GM19193 (cell line): ENCODE results near the gene PLEKHA4.

ENCODE experiments used
- POLR2A ChIP-seq: IDR thresholded peaks from 4 replicates; pipeline ENCODE4 v1.6.1; 2011; ENCODE audit not compliant: insufficient read depth, insufficient read length; ENCODE audit errors: extremely low read depth

The PLEKHA4 gene

DNA sequence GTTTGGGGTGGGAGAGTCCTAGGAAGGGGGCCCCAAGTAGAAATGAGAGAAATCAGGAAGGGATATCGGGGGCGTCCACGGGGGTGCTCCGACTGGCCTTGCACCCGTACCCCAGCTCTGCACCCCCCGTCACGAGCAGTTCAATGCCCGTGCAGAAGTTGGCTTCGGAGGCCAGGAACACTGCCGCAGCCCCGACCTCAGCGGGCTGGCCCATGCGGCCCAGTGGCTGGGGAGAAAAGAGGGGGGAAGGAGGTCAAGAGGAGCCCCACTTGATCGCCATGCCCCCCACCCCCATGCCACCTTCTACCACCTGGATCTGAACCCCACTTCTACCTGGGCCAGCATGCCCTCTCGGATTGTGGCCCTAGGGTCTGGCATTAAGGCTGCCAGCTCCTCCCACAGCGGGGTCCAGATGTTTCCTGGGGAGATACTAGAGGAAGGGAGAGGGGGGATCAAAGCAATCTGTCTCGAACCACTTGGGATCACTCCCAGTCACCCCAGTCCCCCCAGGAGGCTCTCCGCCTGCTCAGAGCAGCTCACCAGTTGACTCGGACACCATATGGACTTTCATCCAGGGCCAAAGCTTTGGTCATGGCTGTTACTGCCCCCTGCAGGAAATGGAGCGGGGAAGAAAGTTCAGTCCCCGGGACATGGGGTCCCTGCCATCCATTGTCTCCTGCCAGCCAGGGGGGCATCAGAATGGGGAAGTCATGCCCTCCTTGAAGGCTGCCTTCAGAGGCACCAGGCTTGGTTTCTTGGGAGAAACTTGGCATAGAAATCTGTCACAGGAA lies 55.1 kb downstream of the PLEKHA4 start:
- TF ChIP-seq POLR2A: no peak

DNA sequence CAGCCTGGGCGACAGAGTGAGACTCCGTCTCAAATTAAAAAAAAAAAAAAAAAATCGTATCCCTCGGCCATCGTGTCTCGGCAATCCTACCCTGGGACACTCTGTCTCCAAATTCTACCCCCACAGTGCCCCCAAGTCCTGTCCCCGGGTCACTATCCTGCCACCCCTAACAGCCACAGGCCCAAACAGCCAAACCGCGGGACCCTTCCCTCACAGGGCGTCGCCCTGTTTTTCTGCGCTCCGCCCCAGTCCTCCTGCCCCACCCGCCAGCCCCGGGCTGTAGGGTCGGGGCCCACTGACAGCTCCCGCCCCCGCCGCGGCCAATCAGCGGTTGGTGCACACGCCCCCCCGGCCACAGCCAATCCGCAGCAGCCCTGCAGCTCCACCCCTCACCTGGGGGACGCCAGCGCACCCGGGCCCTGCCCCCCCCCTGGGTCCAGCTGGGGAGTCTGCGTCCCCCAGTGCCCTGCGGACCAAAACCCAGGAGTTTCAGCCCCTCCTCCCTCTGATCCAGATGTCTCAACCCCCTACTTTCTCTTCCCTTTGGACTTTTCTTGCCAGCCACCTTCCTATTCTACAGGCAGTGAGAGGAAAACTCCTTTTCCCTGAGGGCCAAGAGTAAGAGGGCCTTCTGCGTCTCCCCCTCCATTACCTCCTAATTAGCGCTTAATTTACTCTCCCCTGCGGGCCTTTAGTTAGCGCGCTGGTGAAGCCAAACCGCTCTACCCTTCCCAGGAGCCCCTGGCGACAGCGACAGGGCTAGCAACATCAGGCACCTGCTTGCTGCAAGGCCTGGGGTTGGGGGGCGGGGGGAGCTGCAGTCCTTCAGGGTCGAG lies 56.1 kb downstream of the PLEKHA4 start:
- TF ChIP-seq POLR2A: peak; percentile 35

DNA sequence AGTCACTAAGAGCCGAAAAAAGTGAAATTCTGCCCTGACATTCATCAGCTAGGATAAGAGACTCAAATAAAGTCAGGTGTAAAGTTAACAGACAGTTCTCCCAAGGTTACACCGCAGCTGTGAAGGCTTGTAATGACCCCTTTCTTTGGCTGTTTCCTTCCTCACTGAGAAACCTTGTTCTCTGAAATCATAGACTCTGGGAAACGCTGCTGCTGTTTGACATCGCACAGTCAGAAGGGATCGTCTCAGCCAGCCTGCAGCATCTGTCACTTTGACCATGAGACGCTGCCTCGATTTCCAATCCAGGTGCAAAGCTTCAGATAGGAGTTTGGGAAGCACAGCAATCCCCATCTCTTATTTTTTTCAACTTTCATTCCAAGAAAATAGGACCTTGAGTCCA lies 58.3 kb downstream of the PLEKHA4 start:
- no peak for TF ChIP-seq POLR2A

DNA sequence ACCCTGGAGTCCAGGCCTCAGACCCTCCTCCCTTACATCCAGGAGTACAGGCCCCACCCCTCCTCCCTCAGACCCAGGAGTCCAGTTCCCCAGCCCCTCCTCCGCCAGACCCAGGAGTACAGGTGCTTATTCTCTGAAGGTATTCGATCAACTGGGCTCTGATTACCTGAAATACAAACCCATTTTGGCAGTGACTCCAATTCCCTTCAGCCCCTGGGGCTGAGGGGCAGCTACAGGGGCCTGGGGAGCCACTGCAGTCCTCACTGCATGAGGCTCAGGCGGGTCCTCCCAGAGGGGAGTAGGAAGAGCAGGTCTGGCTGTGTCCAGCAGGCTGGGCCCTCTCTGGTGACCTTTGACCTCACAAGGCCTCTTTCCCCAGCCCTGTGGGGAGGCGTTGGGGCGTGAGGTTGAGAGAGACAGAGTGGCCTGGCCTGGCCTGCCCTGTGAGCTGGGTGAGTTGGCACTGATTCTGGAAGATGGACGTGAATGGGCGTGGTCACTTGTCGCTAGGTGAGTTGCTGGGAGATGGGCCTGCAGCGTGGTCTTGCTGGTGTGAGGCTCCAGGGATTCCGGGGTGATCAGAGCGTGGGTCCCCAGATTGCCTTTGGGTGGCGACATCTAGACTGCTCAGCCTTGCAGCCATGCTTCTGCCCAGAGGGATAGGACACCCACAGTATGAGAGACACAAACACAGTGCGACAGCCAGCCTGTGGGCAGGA lies 60.7 kb downstream of the PLEKHA4 start:
- no peak for TF ChIP-seq POLR2A

DNA sequence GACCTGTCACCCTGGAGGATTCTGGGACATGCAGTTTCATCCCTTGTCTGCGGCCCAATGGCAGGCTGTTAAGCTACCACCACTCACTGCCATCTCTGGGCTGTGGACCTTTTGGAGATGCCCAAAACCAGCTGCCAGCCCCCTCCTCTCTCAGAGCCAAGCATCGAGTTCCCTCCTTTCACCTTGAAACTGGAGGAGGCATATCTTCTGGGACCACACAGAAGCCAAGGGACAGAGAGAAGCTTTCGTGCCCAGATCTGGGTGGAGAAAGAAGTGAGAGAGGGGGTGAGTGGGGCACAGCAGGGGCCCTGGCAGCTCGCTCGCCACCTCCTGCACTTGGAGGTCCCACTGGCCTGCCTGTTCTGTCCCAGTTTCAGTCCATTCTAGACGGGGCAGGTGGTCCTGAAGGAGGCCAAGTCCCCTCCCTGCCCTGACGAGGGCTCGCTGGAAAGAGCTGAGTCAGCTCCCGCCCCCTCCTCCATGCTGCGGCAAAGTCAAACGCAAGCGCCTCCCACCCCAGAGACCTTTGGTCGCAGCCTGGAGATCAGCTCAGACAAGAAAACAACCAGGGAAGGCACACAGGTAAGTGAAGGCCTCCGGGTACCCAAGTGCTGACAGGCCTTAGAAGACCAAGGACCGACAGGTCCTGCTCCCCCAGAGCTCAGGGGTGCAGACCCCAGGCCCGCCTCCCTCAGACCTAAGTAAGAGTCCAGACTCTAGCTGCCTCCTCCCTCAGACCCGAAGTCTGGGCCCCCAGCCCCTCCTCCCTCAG lies 61.4 kb downstream of the PLEKHA4 start:
- no peak for TF ChIP-seq POLR2A

DNA sequence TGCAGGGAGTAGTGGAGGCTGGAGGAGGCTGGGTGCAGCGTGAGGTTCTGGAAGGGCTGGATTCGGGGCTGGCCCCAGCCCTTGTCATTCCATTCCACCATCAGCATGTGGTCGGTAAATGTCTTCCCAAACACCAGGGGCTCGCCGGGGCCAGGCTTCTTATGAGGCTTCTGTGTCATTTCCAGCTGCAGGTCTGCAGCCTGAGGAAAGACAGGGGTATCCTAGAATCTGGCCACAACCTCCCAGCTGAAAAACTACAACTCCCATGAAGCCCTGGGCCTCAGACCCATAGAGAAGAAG lies 61.9 kb downstream of the PLEKHA4 start:
- TF ChIP-seq POLR2A: no peak

DNA sequence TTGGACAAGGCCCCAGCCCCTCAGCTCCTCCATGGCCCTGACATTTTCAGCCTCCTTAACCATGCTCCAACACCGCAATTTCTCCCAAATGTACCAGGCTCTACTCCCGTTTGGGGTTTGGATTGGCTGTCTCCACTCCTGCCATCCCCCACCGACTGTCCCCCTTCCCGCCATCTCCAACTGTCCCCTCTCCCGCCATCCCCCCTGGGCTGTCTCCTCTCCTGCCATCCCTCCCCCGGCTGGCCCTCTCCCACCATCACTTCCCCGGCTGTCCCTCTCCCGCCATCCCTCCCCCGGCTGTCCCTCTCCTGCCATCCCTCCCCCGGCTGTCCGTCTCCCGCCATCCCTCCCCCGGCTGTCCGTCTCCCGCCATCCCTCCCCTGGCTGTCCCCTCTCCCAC lies 63.0 kb downstream of the PLEKHA4 start:
- no peak for TF ChIP-seq POLR2A

DNA sequence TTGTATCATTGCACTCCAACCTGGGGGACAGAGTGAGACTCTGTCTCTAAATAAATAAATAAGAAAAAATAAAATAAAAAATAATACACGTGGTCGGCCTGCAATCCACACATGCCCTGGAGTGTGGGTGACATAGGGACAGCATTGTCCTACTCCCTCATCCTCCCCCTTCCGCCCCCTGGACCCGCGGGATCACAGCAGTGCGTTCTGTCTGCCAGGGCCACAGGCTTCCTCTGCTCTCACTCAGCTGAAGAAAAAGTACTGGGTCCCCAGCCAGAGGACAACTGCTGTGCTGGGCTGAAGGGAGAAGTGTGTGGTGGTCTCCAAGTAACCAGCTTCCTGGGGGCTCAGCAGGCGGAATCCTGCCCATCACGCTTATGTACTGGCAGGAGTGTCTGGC lies 63.9 kb downstream of the PLEKHA4 start:
- no peak for TF ChIP-seq POLR2A

DNA sequence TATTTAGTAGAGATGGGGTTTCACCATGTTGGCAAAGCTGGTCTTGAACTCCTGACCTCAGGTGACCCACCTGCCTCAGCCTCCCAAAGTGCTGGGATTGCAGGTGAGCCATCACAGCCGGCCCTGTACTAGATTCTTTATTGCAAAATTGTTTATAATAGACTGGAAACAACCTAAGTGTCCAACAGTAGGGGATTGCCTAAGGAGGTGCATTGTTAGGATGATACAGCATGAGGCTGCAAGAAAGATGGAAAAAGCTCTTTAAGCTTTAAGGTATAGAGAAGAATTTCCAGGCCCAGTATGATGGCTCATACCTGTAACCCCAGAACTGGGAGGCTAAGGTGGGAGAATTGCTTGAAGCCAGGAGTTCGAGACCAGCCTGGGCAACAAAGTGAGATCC lies 65.8 kb downstream of the PLEKHA4 start:
- no peak for TF ChIP-seq POLR2A

DNA sequence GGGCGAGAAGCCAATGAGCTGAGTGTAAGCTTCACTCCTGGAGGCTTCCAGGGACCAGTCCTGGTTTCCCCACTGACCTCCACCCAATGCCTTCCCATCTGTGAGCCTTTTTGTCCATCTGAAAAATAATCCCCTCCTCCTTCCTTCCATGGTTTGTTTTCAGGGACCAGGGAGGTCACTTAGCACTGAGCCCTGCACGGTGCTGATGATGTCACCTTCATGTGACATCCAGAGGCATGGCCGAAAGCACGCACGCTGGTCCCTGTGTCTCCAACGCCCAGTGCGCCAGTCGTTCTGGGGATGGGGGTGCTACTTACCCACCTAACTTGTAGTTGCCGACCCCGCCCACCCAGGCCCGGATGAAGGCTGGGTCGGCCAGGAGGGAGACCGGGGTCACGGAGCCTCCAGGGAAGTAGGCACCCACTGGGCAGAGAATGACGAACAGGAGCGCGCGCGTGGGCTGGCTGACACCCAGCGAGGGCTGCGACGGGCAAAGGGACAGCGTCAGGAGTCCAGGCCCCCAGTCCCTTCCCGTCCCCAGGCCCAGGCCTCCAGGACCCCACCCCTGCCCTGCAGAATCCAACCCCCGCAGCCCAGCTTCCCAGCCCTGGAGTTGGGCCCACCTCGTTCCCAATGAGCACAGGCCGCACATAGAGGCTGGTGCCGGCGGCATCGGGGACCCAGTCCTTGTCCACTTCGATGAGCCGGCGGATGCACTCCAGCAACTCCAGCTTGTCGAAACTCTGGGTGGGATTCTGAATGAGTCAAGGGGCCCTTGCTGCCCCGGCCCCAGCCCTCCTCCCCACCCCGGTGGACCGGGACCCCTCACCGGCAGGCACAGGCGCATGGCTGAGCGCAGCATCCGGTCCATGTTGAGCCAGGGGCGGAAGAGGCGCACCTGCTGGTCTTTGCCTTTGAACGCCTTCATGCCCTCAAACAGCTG lies 68.8 kb downstream of the PLEKHA4 start:
- TF ChIP-seq POLR2A: no peak

DNA sequence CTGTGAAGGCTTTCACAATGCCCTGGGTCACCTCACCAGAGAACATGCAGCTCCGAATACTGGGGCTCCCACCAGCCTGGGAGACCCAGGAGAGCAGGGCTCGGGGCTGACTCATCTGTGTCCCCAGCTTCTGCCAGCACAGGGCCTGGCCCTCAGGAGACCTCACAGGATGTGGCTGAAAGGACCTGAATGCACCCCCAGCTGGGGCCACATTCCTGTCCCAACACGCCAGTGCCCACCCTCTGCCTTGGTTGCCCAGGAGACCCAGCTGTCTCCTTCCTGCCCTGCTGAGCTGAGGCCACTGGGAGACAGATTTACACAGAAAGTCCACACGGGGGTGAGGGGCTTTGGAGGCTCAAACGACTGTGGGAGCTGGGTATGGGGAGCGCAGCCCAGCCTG lies 69.5 kb downstream of the PLEKHA4 start:
- TF ChIP-seq POLR2A: no peak

DNA sequence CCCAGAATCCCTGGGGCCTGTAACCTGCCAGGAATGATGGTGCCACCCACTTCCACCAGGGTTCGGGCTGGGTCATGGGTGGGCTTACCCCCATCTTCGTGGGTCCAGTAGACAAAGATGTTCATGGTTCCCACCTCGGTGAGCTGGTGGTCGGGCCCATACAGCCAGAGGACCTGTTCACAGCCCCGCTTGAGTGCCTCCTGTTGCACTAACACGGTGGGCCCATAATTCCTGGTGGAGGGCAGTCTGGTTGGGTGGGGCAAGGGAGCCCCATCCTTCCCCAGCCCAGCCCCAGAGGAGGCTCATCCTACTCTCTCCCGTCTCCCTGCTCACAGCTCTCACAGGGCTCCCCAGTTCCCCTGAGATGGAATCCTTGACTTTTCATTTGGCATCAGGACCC lies 71.3 kb downstream of the PLEKHA4 start:
- TF ChIP-seq POLR2A: no peak

DNA sequence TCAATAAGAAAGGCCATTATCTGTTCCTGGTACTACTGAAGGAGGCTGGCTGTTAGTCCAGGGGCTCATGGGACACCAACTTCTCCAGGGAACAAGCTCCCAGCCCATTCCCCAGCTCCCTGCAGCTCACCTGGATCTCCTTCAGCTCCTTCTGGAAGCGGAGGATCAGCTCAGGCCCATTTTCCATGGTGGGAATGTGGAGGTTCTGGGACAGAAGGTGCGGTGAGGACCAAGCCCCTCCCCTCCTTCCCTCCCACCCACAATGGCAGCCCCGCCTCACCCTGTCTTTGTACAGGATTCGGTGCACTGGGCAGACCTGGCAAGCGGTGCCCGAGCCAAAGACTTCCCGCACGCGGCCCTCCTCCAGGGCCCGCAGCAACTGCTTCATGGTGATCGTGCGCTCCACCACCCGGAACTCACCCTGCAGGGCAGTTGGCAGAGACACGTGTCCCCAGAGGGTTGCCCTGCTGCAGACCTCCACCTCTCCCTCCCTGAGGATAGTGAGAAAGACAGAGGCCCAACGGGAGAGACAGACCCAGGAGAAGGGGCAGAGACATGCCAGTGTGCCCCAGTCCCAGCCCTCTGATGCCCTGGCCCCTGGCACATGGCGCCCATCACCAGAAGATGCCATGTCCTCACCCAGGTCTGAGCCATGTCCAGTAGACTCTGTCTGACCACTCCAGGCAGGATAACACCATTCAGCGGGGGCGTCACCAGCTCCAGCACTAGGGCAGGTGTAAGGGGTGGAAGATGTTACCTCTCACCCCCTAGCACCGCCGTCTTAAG lies 71.9 kb downstream of the PLEKHA4 start:
- no peak for TF ChIP-seq POLR2A
